ENCODE results near the gene CCR4. TPM values are rescaled to one million over a fixed set of nuclear protein-coding genes. Genes with fewer than 3 reads are reported as not detected.

Gene CCR4
- total and polyA plus RNA-seq, 9 of the 15 experiments (the other 6 are each of a cell fraction or from before 2014, with no cell fraction given): 0.04 to 0.47 (median 0.25) TPM; not detected in 1

GRCh38 chr3:32972482-32973146, 21.2 kb downstream of the CCR4 start (continued):
- TF ChIP-seq CEBPZ (IDR thresholded peaks at IDR 0.05; ENCODE audit: borderline replicate concordance, low read depth, low read length): no peak
- no peak; the same call in 1 of the 2 replicates for TF ChIP-seq PTTG1 (tag; IDR thresholded peaks at IDR 0.05; ENCODE audit: low read depth)
- peak; percentile 43; the same call in 1 of the 2 replicates for TF ChIP-seq RFX1 (IDR thresholded peaks at IDR 0.05)
- TF ChIP-seq ZNF707 (CRISPR knock-in tag; conservative IDR thresholded peaks at IDR 0.05): no peak
- TF ChIP-seq RUNX1 (IDR thresholded peaks at IDR 0.05; ENCODE audit: low read depth): no peak
- TF ChIP-seq ZNF354B (CRISPR knock-in tag; IDR thresholded peaks at IDR 0.05): no peak
- TF ChIP-seq RAD21 (CRISPR knock-in tag; conservative IDR thresholded peaks at IDR 0.05 in 1 of 2, IDR thresholded peaks at IDR 0.05 in 1 of 2): no peak; a peak in 1 of 4 replicates
- TF ChIP-seq MAFF (IDR thresholded peaks at IDR 0.05; ENCODE audit: low read length): no peak
- TF ChIP-seq ZEB2 (IDR thresholded peaks at IDR 0.05): peak; percentile 65
- TF ChIP-seq CC2D1A (IDR thresholded peaks at IDR 0.05): peak; percentile 84; the same call in 1 of the 2 replicates
- no peak for TF ChIP-seq CUX1 (CRISPR knock-in tag; IDR thresholded peaks at IDR 0.05)
- TF ChIP-seq PHF21A (IDR thresholded peaks at IDR 0.05; ENCODE audit: borderline replicate concordance, low read depth): no peak
- TF ChIP-seq ZNF395 (CRISPR knock-in tag; IDR thresholded peaks at IDR 0.05): peak; percentile 72
- TF ChIP-seq ZNF589 (CRISPR knock-in tag; IDR thresholded peaks at IDR 0.05; ENCODE audit: low read depth): no peak
- no peak for TF ChIP-seq POLR2H (tag; IDR thresholded peaks at IDR 0.05; ENCODE audit: low read depth)
- TF ChIP-seq HOMEZ (CRISPR knock-in tag; IDR thresholded peaks at IDR 0.05): no peak
- TF ChIP-seq NCOR1 (IDR thresholded peaks at IDR 0.05): peak; percentile 98

All from K562 (cell line).